GM23338 (cell line): ENCODE results near the gene CHP2. TPM values are rescaled to one million over a fixed set of nuclear protein-coding genes. Genes with fewer than 3 reads are reported as not detected.

Experiments
- ATAC-seq: fragments of 200-7000 bp; cut with Tn5 transposase; 3 replicates; pipeline ENCODE4 v1.9.1; 2020
- DNase-seq: peaks from one replicate; pipeline ENCODE4 v3.0.0-alpha.2; 2015; ENCODE audit warnings: low spot score
- H2AFZ ChIP-seq: fragments of 200-600 bp; sonication (generic); 2 replicates; pipeline ENCODE4 v1.8.0; 2016; ENCODE audit warnings: antibody characterized with exemption, mild to moderate bottlenecking, moderate library complexity
- H3F3A ChIP-seq: fragments of 200-600 bp; sonication (generic); replicated peaks from 2 replicates; pipeline ENCODE4 v1.8.0; 2017; ENCODE audit warnings: antibody characterized with exemption, mixed run types, low read depth
- H3K27ac ChIP-seq: fragments of 200-600 bp; sonication (generic); 2 replicates; pipeline ENCODE4 v1.6.1; 2016; ENCODE audit warnings: low read depth
- H3K27me3 ChIP-seq: fragments of 200-600 bp; sonication (generic); 2 replicates; pipeline ENCODE4 v1.8.0; 2016; ENCODE audit warnings: mild to moderate bottlenecking, mixed run types, moderate library complexity; ENCODE audit not compliant: insufficient read depth
- H3K36me3 ChIP-seq: fragments of 200-600 bp; sonication (generic); 2 replicates; pipeline ENCODE4 v1.8.0; 2016; ENCODE audit warnings: mild to moderate bottlenecking; ENCODE audit not compliant: insufficient read depth
- H3K4me1 ChIP-seq: fragments of 200-600 bp; sonication (generic); 2 replicates; pipeline ENCODE4 v1.8.0; 2016; ENCODE audit warnings: mild to moderate bottlenecking, moderate library complexity; ENCODE audit not compliant: insufficient read depth
- H3K4me2 ChIP-seq: fragments of 200-600 bp; sonication (generic); 2 replicates; pipeline ENCODE4 v1.7.1; 2017; ENCODE audit warnings: mixed run types
- H3K4me3 ChIP-seq: fragments of 200-600 bp; sonication (generic); 2 replicates; pipeline ENCODE4 v1.6.1; 2016; ENCODE audit warnings: mixed run types
- H3K79me2 ChIP-seq: fragments of 200-600 bp; sonication (generic); replicated peaks from 2 replicates; pipeline ENCODE4 v1.8.0; 2017; ENCODE audit warnings: mild to moderate bottlenecking; ENCODE audit not compliant: insufficient read depth
- H3K9me2 ChIP-seq: fragments of 200-600 bp; sonication (generic); 2 replicates; pipeline ENCODE4 v1.8.0; 2017; ENCODE audit not compliant: insufficient read depth
- H4K20me1 ChIP-seq: fragments of 200-600 bp; sonication (generic); replicated peaks from 2 replicates; pipeline ENCODE4 v1.8.0; 2017; ENCODE audit warnings: mild to moderate bottlenecking; ENCODE audit not compliant: insufficient read depth
- H3K27ac Mint-ChIP-seq: 2 replicates; pipeline ENCODE4 v1.8.0; 2020; ENCODE audit warnings: inconsistent platforms, mild to moderate bottlenecking, moderate library complexity, mixed read lengths
- H3K27me3 Mint-ChIP-seq: 3 replicates; pipeline ENCODE4 v1.8.0; 2022; ENCODE audit warnings: low read depth, mild to moderate bottlenecking, moderate library complexity, mixed read lengths, inconsistent platforms; ENCODE audit not compliant: insufficient read depth, poor library complexity
- H3K36me3 Mint-ChIP-seq: 3 replicates; pipeline ENCODE4 v1.8.0; 2021; ENCODE audit warnings: low read depth, mild to moderate bottlenecking, inconsistent platforms, moderate library complexity, mixed read lengths
- H3K4me1 Mint-ChIP-seq: 3 replicates; pipeline ENCODE4 v1.8.0; 2020; ENCODE audit warnings: mild to moderate bottlenecking, inconsistent platforms, mixed read lengths
- H3K4me3 Mint-ChIP-seq: 3 replicates; pipeline ENCODE4 v1.8.0; 2021; ENCODE audit warnings: moderate library complexity, mild to moderate bottlenecking, inconsistent platforms, mixed read lengths
- H3K9me3 Mint-ChIP-seq: 3 replicates; pipeline ENCODE4 v1.8.0; 2020; ENCODE audit warnings: moderate library complexity, mild to moderate bottlenecking, inconsistent platforms, mixed read lengths
- CREB1 ChIP-seq: fragments of 250-450 bp; sonication (Bioruptor Pico); IDR thresholded peaks from 2 replicates; pipeline ENCODE4 v1.5.0; 2020; ENCODE audit warnings: low read depth, mild to moderate bottlenecking, moderate library complexity
- ETS1 ChIP-seq: IDR thresholded peaks from 2 replicates; pipeline ENCODE4 v1.6.1; 2016; ENCODE audit warnings: antibody characterized with exemption
- EZH2 ChIP-seq: fragments of 200-600 bp; sonication (generic); IDR thresholded peaks from one replicate; pipeline ENCODE4 v1.8.0; 2017; ENCODE audit warnings: antibody characterized with exemption, mild to moderate bottlenecking, low read depth; ENCODE audit not compliant: unreplicated experiment
- JUNB ChIP-seq: IDR thresholded peaks from one replicate; pipeline ENCODE4 v1.6.1; 2016; ENCODE audit warnings: antibody characterized with exemption; ENCODE audit not compliant: unreplicated experiment
- NANOG ChIP-seq: IDR thresholded peaks from 2 replicates; pipeline ENCODE4 v1.6.1; 2016; ENCODE audit warnings: antibody characterized with exemption, borderline replicate concordance
- POLR2AphosphoS5 ChIP-seq: IDR thresholded peaks from 2 replicates; pipeline ENCODE4 v1.6.1; 2016; ENCODE audit warnings: antibody characterized with exemption, low read depth
- REST ChIP-seq: IDR thresholded peaks from one replicate; pipeline ENCODE4 v1.6.1; 2018; ENCODE audit warnings: antibody characterized with exemption; ENCODE audit not compliant: unreplicated experiment
- ZNF114 ChIP-seq: fragments of 250-450 bp; sonication (Bioruptor Pico); IDR thresholded peaks from 2 replicates; pipeline ENCODE4 v1.5.0; 2020; ENCODE audit warnings: mild to moderate bottlenecking, moderate library complexity
- ZNF331 ChIP-seq: fragments of 250-450 bp; sonication (Bioruptor Pico); IDR thresholded peaks from 2 replicates; pipeline ENCODE4 v1.5.0; 2020; ENCODE audit warnings: low read depth, mild to moderate bottlenecking, moderate library complexity
- polyA plus RNA-seq: library from polyadenylated mRNA; unstranded; fragments of >200 nt; fragmentation: Nextera tagmentation; extraction: Ambion mirVana; gene quantifications from 2 replicates; pipeline ENCODE4 v1.2.1, GENCODE V29; 2016
- total RNA-seq: library from RNA; depleted of rRNA; stranded (reverse); fragments of >200 nt; shearing (Covaris generic); gene quantifications from 2 replicates; pipeline ENCODE4 v1.2.3, GENCODE V29; 2014

CHP2 gene
- total and polyA plus RNA-seq, 2 experiments from 2014 or later, result 2.3 to 3.7 TPM

GRCh38 chr16:23773339-23773738 is 18.5 kb downstream of the CHP2 start (continued):
- TF ChIP-seq NANOG, result no peak
- no peak for TF ChIP-seq ETS1
- no peak for TF ChIP-seq ZNF331
- no peak for TF ChIP-seq REST
- TF ChIP-seq ZNF114, result no peak
- no peak for TF ChIP-seq CREB1 (CRISPR knock-in tag)
- TF ChIP-seq EZH2, result no peak

GRCh38 chr16:23781176-23781575 is 26.4 kb downstream of the CHP2 start:
- Histone ChIP-seq H3K9me2 (peaks cover 9% of the 10 kb centered on the region; the same call in 1 of the 2 replicates), H3K27ac (no peak overlapping the region), H3K27me3 (no peaks in the 10 kb centered on the region), H3K4me2 (no peak overlapping the region), H2AFZ (peak overlapping the region; percentile 6; the same call in 1 of the 2 replicates), H3K4me3 (no peak overlapping the region), H3K79me2 (no peaks in the 10 kb centered on the region), H3K36me3 (0 out of 2 replicates have a peak, but pooled peaks cover 3% of the 10 kb centered on the region), H3F3A (no peaks in the 10 kb centered on the region), H3K4me1 (peaks cover 17% of the 10 kb centered on the region), H4K20me1 (no peaks in the 10 kb centered on the region)
- Mint-ChIP-seq H3K27ac (no peak overlapping the region), H3K36me3 (peaks cover 14% of the 10 kb centered on the region; the same call in 2 of the 3 replicates), H3K27me3 (peaks cover 5% of the 10 kb centered on the region), H3K4me1 (peaks cover 12% of the 10 kb centered on the region), H3K4me3 (no peak overlapping the region), H3K9me3 (peaks cover 19% of the 10 kb centered on the region; the same call in 2 of the 3 replicates)
- no peak for ATAC-seq
- DNase-seq, result no peak
- no peak for TF ChIP-seq ETS1
- TF ChIP-seq REST, result no peak
- no peak for TF ChIP-seq POLR2AphosphoS5
- no peak for TF ChIP-seq EZH2
- no peak for TF ChIP-seq JUNB
